Measurements from ENCODE around the gene NPAT.

The NPAT gene

GRCh38 chr11:108218455-108218854, 4.0 kb downstream of the NPAT start:
- H3K9me2 ChIP-seq (replicated peaks; ENCODE audit: control insufficient read depth, low read length): no peaks in the 10 kb centered on the region
- H3K4me1 ChIP-seq (ENCODE audit: control insufficient read depth, low read length): peaks cover 22% of the 10 kb centered on the region
- TF ChIP-seq CTCF (IDR thresholded peaks at IDR 0.05; ENCODE audit: low read depth, low read length, poor library complexity, severe bottlenecking): no peak
- TF ChIP-seq EZH2phosphoT487 (IDR thresholded peaks at IDR 0.05; ENCODE audit: borderline replicate concordance, low read length): no peak
- no peak overlapping the region for H3K27ac ChIP-seq (ENCODE audit: low read depth, low read length)
- H3K4me2 ChIP-seq (ENCODE audit: low read length): no peak overlapping the region
- peaks cover 13% of the 10 kb centered on the region for H4K20me1 ChIP-seq (ENCODE audit: control insufficient read depth, insufficient read depth, low read depth, low read length)
- H3K4me3 ChIP-seq (ENCODE audit: low read length): no peak overlapping the region
- no peaks in the 10 kb centered on the region for H3K9me3 ChIP-seq (ENCODE audit: control insufficient read depth, insufficient read depth, low read length)
- H3K27me3 ChIP-seq (ENCODE audit: control insufficient read depth, low read length): no peaks in the 10 kb centered on the region
- peaks cover 89% of the 10 kb centered on the region for H3K36me3 ChIP-seq (ENCODE audit: control insufficient read depth, low read length)
- H3K79me2 ChIP-seq (ENCODE audit: control insufficient read depth, low read length): peaks cover 93% of the 10 kb centered on the region
- H3F3A ChIP-seq (ENCODE audit: control insufficient read depth, insufficient read depth): peaks cover 5% of the 10 kb centered on the region; the same call in 1 of the 2 replicates

- Histone ChIP-seq H3K27me3 (ENCODE audit: control insufficient read depth, low read length) (no peaks in the 10 kb centered on the region), H3K79me2 (ENCODE audit: control insufficient read depth, low read length) (peaks cover 100% of the 10 kb centered on the region), H3K4me3 (ENCODE audit: low read length) (no peak overlapping the region), H3K4me2 (ENCODE audit: low read length) (no peak overlapping the region), H3K27ac (ENCODE audit: low read depth, low read length) (no peak overlapping the region), H4K20me1 (ENCODE audit: control insufficient read depth, insufficient read depth, low read depth, low read length) (peaks cover 13% of the 10 kb centered on the region), H3K4me1 (ENCODE audit: control insufficient read depth, low read length) (peaks cover 22% of the 10 kb centered on the region), H3K9me2 (replicated peaks; ENCODE audit: control insufficient read depth, low read length) (no peaks in the 10 kb centered on the region), H3F3A (ENCODE audit: control insufficient read depth, insufficient read depth) (no peaks in the 10 kb centered on the region), H3K9me3 (ENCODE audit: control insufficient read depth, insufficient read depth, low read length) (0 out of 2 replicates have a peak, but pooled peaks cover under 1% of the 10 kb centered on the region), H3K36me3 (ENCODE audit: control insufficient read depth, low read length) (peaks cover 94% of the 10 kb centered on the region)
- TF ChIP-seq EZH2phosphoT487 (IDR thresholded peaks at IDR 0.05; ENCODE audit: borderline replicate concordance, low read length) (no peak), CTCF (IDR thresholded peaks at IDR 0.05; ENCODE audit: low read depth, low read length, poor library complexity, severe bottlenecking) (no peak)
Measured at GRCh38 chr11:108216988-108217387, 5.5 kb downstream of the NPAT start.

DNA sequence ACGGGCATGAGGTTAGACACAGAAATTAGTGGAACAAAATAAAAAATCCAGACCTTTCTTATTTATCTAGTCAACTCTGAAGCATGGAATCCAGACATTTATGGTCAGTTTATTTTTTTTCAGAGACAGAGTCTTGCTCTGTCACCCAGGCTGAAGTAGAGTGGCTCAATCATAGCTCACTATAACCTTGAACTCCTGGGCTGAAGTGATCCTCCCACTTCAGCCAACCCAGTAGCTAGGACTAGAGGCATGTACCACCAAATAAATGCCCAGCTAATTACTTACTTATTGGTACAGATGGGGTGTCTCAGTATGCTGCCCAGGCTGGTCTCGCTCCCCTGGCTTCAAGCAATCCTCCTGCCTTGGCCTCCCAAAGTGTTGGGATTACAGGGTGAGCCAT, 8.7 kb downstream of the NPAT start:
- TF ChIP-seq CTCF (IDR thresholded peaks at IDR 0.05; ENCODE audit: low read depth, low read length, poor library complexity, severe bottlenecking) (no peak), EZH2phosphoT487 (IDR thresholded peaks at IDR 0.05; ENCODE audit: borderline replicate concordance, low read length) (no peak)
- Histone ChIP-seq H3K36me3 (ENCODE audit: control insufficient read depth, low read length) (peaks cover 92% of the 10 kb centered on the region), H3K4me1 (ENCODE audit: control insufficient read depth, low read length) (no peaks in the 10 kb centered on the region), H3K9me2 (replicated peaks; ENCODE audit: control insufficient read depth, low read length) (no peaks in the 10 kb centered on the region), H3F3A (ENCODE audit: control insufficient read depth, insufficient read depth) (no peaks in the 10 kb centered on the region), H3K4me2 (ENCODE audit: low read length) (no peak overlapping the region), H3K27ac (ENCODE audit: low read depth, low read length) (no peak overlapping the region), H3K4me3 (ENCODE audit: low read length) (no peak overlapping the region), H3K79me2 (ENCODE audit: control insufficient read depth, low read length) (peaks cover 100% of the 10 kb centered on the region), H3K27me3 (ENCODE audit: control insufficient read depth, low read length) (no peaks in the 10 kb centered on the region), H4K20me1 (ENCODE audit: control insufficient read depth, insufficient read depth, low read depth, low read length) (no peaks in the 10 kb centered on the region; the same call in 1 of the 2 replicates), H3K9me3 (ENCODE audit: control insufficient read depth, insufficient read depth, low read length) (peaks cover 12% of the 10 kb centered on the region; the same call in 1 of the 2 replicates)
